ENCODE results near the gene GANAB. TPM values are rescaled to one million over a fixed set of nuclear protein-coding genes. Genes with fewer than 3 reads are reported as not detected.
A peak's percentile ranks its signal among the peaks of the same experiment; 100 is the strongest.

Gene GANAB
- total and polyA plus RNA-seq, 2 of the 13 experiments (the other 11 are each of a cell fraction or from before 2014, with no cell fraction given), result 99.5 to 234 TPM

- TF ChIP-seq CREB3 (CRISPR knock-in tag; IDR thresholded peaks at IDR 0.05) (no peak), ZNF552 (CRISPR knock-in tag; IDR thresholded peaks at IDR 0.05; ENCODE audit: borderline replicate concordance) (no peak), ZNF768 (CRISPR knock-in tag; IDR thresholded peaks at IDR 0.05) (no peak), SALL1 (CRISPR knock-in tag; IDR thresholded peaks at IDR 0.05) (peak; percentile 15), ZNF276 (CRISPR knock-in tag; IDR thresholded peaks at IDR 0.05; ENCODE audit: low read depth) (no peak), FOXK2 (IDR thresholded peaks at IDR 0.05) (no peak), ARID2 (CRISPR knock-in tag; IDR thresholded peaks at IDR 0.05; ENCODE audit: borderline replicate concordance) (no peak), MBD4 (IDR thresholded peaks at IDR 0.05; ENCODE audit: borderline replicate concordance, low read length) (no peak), ZBTB40 (IDR thresholded peaks at IDR 0.05) (no peak), ZBTB40 (CRISPR knock-in tag; IDR thresholded peaks at IDR 0.05) (peak; percentile 38; the same call in 1 of the 2 replicates), HMGXB3 (CRISPR knock-in tag; IDR thresholded peaks at IDR 0.05; ENCODE audit: borderline replicate concordance) (no peak; the same call in 1 of the 2 replicates), RAD21 (CRISPR knock-in tag; IDR thresholded peaks at IDR 0.05) (no peak)
These were observed at the start of gene GANAB (continued) for GRCh38 chr11:62645946-62646824.
